ENCODE measurements around the gene RAPGEF2. TPM values are rescaled to one million over a fixed set of nuclear protein-coding genes. Genes with fewer than 3 reads are reported as not detected.

The RAPGEF2 gene
- total and polyA plus RNA-seq, 2 experiments from 2014 or later, result 10.2 to 63.1 TPM

GRCh38 chr4:159195361-159195769, 92.5 kb downstream of the RAPGEF2 start:
- no peak for ATAC-seq
- TF ChIP-seq CREB1 (CRISPR knock-in tag; IDR thresholded peaks at IDR 0.05; ENCODE audit: low read depth), result no peak
- Mint-ChIP-seq H3K27ac (no peak overlapping the region), H3K4me3 (no peak overlapping the region), H3K27me3 (ENCODE audit: insufficient read depth, low read depth, poor library complexity) (peaks cover 5% of the 10 kb centered on the region), H3K9me3 (no peaks in the 10 kb centered on the region), H3K4me1 (peaks cover 24% of the 10 kb centered on the region), H3K36me3 (ENCODE audit: low read depth) (no peaks in the 10 kb centered on the region)
- H2AFZ ChIP-seq, result no peak overlapping the region
- no peak overlapping the region for H3K4me3 ChIP-seq
- H3K36me3 ChIP-seq (ENCODE audit: insufficient read depth), result no peaks in the 10 kb centered on the region
- no peaks in the 10 kb centered on the region for H3K27me3 ChIP-seq (ENCODE audit: insufficient read depth)
- H3K79me2 ChIP-seq (replicated peaks; ENCODE audit: insufficient read depth), result peaks cover 15% of the 10 kb centered on the region
- H3K27ac ChIP-seq (ENCODE audit: low read depth), result no peak overlapping the region
- no peaks in the 10 kb centered on the region for H3F3A ChIP-seq (replicated peaks; ENCODE audit: low read depth)
- peaks cover 24% of the 10 kb centered on the region for H3K4me1 ChIP-seq (ENCODE audit: insufficient read depth)
- DNase-seq (ENCODE audit: low spot score), result no peak
- H4K20me1 ChIP-seq (replicated peaks; ENCODE audit: insufficient read depth), result no peaks in the 10 kb centered on the region
- no peaks in the 10 kb centered on the region for H3K9me2 ChIP-seq (ENCODE audit: insufficient read depth)
- no peak overlapping the region for H3K4me2 ChIP-seq

GRCh38 chr4:159197260-159197884, 94.5 kb downstream of the RAPGEF2 start:
- H3F3A ChIP-seq (replicated peaks; ENCODE audit: low read depth), result no peaks in the 10 kb centered on the region
- Mint-ChIP-seq H3K4me3 (no peak overlapping the region; the same call in 2 of the 3 replicates), H3K27me3 (ENCODE audit: insufficient read depth, low read depth, poor library complexity) (peaks cover 5% of the 10 kb centered on the region), H3K36me3 (ENCODE audit: low read depth) (no peaks in the 10 kb centered on the region), H3K27ac (peak overlapping the region; percentile 11), H3K9me3 (no peaks in the 10 kb centered on the region), H3K4me1 (peaks cover 26% of the 10 kb centered on the region)
- no peaks in the 10 kb centered on the region for H3K27me3 ChIP-seq (ENCODE audit: insufficient read depth)
- peak overlapping the region; percentile 27 for H3K4me2 ChIP-seq
- ATAC-seq (peak; percentile 78), DNase-seq (ENCODE audit: low spot score) (no peak)
- H3K4me1 ChIP-seq (ENCODE audit: insufficient read depth), result peaks cover 28% of the 10 kb centered on the region
- no peaks in the 10 kb centered on the region for H3K9me2 ChIP-seq (ENCODE audit: insufficient read depth)
- no peaks in the 10 kb centered on the region; the same call in 1 of the 2 replicates for H4K20me1 ChIP-seq (replicated peaks; ENCODE audit: insufficient read depth)
- H3K79me2 ChIP-seq (replicated peaks; ENCODE audit: insufficient read depth), result peaks cover 15% of the 10 kb centered on the region
- H3K4me3 ChIP-seq, result 0 out of 2 replicates have a peak overlapping the region, but pooled peaks have one; percentile 20
- H2AFZ ChIP-seq, result no peak overlapping the region
- H3K27ac ChIP-seq (ENCODE audit: low read depth), result peak overlapping the region; percentile 39
- TF ChIP-seq EZH2 (IDR thresholded peaks at IDR 0.05; ENCODE audit: low read depth, unreplicated experiment), result no peak
- TF ChIP-seq STAT1 (IDR thresholded peaks at IDR 0.05; ENCODE audit: unreplicated experiment), result no peak
- no peak for TF ChIP-seq CREB1 (CRISPR knock-in tag; IDR thresholded peaks at IDR 0.05; ENCODE audit: low read depth)
- H3K36me3 ChIP-seq (ENCODE audit: insufficient read depth), result no peaks in the 10 kb centered on the region

DNA sequence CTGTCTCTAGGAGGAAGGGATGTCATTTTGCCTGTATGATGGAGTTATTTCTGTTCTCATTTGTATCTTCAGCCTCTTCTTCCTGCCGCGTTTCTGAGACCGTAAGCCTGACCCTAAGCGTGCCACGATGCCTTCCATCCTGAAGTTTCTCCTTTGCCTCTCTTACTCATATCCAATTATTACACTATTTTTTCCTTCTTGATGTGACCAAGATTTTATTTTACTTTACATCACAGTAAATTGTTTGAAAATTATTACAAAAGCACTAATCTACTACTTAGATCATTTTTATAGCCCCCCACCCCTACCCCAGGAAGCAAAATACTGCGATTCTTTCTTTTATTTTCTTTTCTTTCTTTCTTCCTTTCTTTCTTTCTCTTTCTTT, 95.0 kb downstream of the RAPGEF2 start:
- Histone ChIP-seq H3K27me3 (ENCODE audit: insufficient read depth) (no peaks in the 10 kb centered on the region), H3K4me1 (ENCODE audit: insufficient read depth) (peaks cover 28% of the 10 kb centered on the region), H3K36me3 (ENCODE audit: insufficient read depth) (no peaks in the 10 kb centered on the region), H3K4me2 (peak overlapping the region; percentile 27; the same call in 1 of the 2 replicates), H2AFZ (no peak overlapping the region), H3K4me3 (no peak overlapping the region), H3K9me2 (ENCODE audit: insufficient read depth) (no peaks in the 10 kb centered on the region), H3K27ac (ENCODE audit: low read depth) (peak overlapping the region; percentile 39), H3K79me2 (replicated peaks; ENCODE audit: insufficient read depth) (peaks cover 15% of the 10 kb centered on the region), H3F3A (replicated peaks; ENCODE audit: low read depth) (no peaks in the 10 kb centered on the region), H4K20me1 (replicated peaks; ENCODE audit: insufficient read depth) (no peaks in the 10 kb centered on the region; the same call in 1 of the 2 replicates)
- no peak overlapping the region; the same call in 2 of the 3 replicates for H3K4me3 Mint-ChIP-seq
- no peaks in the 10 kb centered on the region for H3K36me3 Mint-ChIP-seq (ENCODE audit: low read depth)
- H3K27ac Mint-ChIP-seq, result peak overlapping the region; percentile 11
- TF ChIP-seq ZNF331 (CRISPR knock-in tag; IDR thresholded peaks at IDR 0.05; ENCODE audit: low read depth) (no peak), ZNF114 (CRISPR knock-in tag; IDR thresholded peaks at IDR 0.05) (no peak)
- peaks cover 5% of the 10 kb centered on the region for H3K27me3 Mint-ChIP-seq (ENCODE audit: insufficient read depth, low read depth, poor library complexity)
- peaks cover 27% of the 10 kb centered on the region for H3K4me1 Mint-ChIP-seq
- ATAC-seq (peak; percentile 20; the same call in 2 of the 3 replicates), DNase-seq (ENCODE audit: low spot score) (no peak)
- H3K9me3 Mint-ChIP-seq, result no peaks in the 10 kb centered on the region
